GM13976 (cell line): ENCODE data around the gene WWC1.

Experiments used
- DNase-seq: peaks from one replicate; pipeline ENCODE4 v3.0.0; 2012; ENCODE audit warnings: low spot score
- in situ Hi-C: fragments of 300-500 bp; cut with MboI; formaldehyde crosslinking; loops from one replicate; pipeline ENCODE4 v1.12.0; 2022; ENCODE audit warnings: low sequenced_read_pairs, mixed read lengths, inconsistent platforms; ENCODE audit not compliant: unreplicated experiment
- TF ChIP-seq, protein P1 (sequence below): IDR thresholded peaks from 2 replicates; pipeline ENCODE4 v1.5.1; 2012; ENCODE audit warnings: borderline replicate concordance, mild to moderate bottlenecking; ENCODE audit not compliant: insufficient read depth; ENCODE audit errors: extremely low read depth, missing control alignments, control extremely low read depth

The WWC1 gene

DNA sequence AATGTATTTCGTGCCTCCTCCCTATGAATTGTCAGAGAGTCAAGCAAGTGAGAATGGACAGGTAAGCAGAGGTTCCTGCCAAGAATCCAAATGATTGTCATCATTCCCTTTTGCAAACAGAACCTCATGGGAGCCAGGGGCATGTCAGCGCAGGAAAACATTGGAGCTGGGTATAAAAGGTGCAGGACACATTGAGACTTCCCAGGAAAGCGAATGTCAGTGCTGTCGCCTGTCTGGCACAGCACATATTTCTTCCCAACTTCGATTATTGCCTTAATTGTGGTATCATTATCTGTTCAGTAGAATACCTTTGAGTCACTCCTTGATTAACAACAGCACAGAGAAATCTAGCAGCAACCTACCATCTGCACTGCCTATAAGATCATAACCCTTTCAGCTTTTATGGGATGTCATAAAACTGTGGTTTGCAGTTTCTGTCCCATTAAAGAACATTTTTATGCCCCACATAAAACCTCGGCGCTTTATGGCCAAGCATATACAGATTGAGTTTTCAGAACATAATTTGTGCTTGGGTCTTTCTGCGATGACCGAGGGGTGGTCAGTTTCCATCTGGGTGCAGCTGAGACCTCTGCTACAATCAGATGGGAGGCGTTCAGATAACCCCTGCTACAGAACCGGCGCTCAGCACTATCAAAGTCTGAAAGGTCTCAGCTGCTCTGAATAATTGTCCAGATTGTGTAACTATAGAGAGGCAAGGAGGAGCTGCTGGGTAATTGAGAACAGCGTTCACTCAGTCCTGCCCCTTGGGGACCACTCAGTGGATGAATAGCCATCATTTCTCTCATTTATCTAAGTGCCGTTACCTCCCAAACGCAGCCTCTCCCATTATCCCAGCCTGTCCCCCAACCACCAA is 30.9 kb upstream of the WWC1 start:
- TF ChIP-seq, protein P1, sequence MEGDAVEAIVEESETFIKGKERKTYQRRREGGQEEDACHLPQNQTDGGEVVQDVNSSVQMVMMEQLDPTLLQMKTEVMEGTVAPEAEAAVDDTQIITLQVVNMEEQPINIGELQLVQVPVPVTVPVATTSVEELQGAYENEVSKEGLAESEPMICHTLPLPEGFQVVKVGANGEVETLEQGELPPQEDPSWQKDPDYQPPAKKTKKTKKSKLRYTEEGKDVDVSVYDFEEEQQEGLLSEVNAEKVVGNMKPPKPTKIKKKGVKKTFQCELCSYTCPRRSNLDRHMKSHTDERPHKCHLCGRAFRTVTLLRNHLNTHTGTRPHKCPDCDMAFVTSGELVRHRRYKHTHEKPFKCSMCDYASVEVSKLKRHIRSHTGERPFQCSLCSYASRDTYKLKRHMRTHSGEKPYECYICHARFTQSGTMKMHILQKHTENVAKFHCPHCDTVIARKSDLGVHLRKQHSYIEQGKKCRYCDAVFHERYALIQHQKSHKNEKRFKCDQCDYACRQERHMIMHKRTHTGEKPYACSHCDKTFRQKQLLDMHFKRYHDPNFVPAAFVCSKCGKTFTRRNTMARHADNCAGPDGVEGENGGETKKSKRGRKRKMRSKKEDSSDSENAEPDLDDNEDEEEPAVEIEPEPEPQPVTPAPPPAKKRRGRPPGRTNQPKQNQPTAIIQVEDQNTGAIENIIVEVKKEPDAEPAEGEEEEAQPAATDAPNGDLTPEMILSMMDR, result no peak
- in situ Hi-C loops, result loop anchor here (25.0 kb wide), 1 partner anchor 427 kb away; no protein-coding TSS in a partner anchor
- DNase-seq, result no peak

DNA sequence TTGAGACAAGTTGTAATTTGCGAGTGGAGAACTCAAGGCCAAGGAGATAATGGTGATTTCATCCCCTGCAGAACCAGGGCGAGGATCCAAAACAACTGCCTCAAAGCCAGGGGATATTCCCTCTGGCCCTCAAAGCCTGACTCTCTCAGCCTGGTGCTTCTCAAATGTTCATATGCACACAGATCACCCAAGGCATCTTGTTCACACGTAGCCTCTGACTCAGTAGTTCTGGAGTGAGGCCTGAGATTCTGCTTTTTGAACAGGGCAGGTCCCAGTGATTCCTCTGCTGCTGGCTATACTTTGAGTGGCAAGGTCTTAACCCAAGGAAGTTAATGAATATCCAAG is 30.2 kb upstream of the WWC1 start:
- TF ChIP-seq, protein P1, result no peak
- in situ Hi-C loops, result loop anchor here (25.0 kb wide), 1 partner anchor 426 kb away; no protein-coding TSS in a partner anchor
- DNase-seq, result no peak

DNA sequence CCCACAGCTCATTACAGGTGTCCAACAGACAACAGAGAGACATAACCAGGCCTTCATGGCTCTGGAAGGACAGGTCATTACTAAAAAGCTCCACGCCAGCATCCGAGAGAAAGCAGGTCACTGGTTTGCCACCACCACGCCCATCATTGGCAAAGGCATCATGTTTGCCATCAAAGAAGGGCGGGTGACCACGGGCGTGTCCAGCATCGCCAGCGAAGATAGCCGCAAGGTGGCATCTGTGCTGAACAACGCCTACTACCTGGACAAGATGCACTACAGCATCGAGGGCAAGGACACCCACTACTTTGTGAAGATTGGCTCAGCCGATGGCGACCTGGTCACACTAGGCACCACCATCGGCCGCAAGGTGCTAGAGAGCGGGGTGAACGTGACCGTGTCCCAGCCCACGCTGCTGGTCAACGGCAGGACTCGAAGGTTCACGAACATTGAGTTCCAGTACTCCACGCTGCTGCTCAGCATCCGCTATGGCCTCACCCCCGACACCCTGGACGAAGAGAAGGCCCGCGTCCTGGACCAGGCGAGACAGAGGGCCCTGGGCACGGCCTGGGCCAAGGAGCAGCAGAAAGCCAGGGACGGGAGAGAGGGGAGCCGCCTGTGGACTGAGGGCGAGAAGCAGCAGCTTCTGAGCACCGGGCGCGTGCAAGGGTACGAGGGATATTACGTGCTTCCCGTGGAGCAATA is 29.3 kb upstream of the WWC1 start:
- no peak for DNase-seq
- in situ Hi-C loops, result loop anchor here (25.0 kb wide), 1 partner anchor 425 kb away; no protein-coding TSS in a partner anchor
- TF ChIP-seq, protein P1, result no peak

DNA sequence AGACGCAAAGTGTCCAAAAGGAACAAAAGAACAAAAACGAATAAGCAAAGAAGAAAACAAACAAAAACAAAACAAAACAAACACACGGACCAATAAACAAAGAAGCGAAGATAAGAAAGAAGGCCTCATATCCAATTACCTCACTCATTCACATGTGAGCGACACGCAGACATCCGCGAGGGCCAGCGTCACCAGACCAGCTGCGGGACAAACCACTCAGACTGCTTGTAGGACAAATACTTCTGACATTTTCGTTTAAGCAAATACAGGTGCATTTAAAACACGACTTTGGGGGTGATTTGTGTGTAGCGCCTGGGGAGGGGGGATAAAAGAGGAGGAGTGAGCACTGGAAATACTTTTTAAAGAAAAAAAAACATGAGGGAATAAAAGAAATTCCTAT is 28.3 kb upstream of the WWC1 start:
- in situ Hi-C loops, result loop anchor here (25.0 kb wide), 1 partner anchor 424 kb away; no protein-coding TSS in a partner anchor
- no peak for DNase-seq
- TF ChIP-seq, protein P1, result no peak

DNA sequence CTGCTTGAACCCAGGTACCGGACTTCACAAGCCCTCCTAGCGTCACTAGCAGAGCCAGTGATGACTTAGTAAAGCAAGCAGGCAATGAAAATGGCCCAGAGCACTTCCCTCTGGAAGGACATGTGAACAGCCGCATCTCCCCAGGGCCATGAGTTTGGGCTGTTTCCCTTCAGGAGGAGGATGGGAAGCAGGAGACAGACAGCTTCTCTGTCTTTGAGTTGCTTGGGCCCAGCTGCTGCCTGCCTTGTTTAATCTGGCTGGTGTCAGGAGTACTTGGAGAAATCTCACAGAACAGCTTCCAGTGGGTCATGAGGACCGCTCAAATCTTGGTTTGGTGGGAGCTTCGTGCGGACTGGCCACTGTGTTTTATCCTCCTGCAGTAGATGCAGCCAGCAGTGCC is 25.4 kb upstream of the WWC1 start:
- in situ Hi-C loops, result loop anchor here (25.0 kb wide), 1 partner anchor 421 kb away; no protein-coding TSS in a partner anchor
- TF ChIP-seq, protein P1, result no peak
- no peak for DNase-seq
